OCI-LY3 (cell line): ENCODE measurements around the gene SYTL3.

ENCODE experiments used
- EZH2phosphoT487 ChIP-seq: fragments of 200-600 bp; shearing (Covaris generic); IDR thresholded peaks from 2 replicates; pipeline ENCODE4 v1.6.1; 2018; ENCODE audit warnings: antibody characterized with exemption, mixed run types, low read depth
- TF ChIP-seq, protein P1 (sequence below): fragments of 200-600, 300-600 bp; sonication (generic); IDR thresholded peaks from 2 replicates; pipeline ENCODE4 v1.5.1; 2014; ENCODE audit warnings: antibody characterized with exemption, low read length, low read depth

DNA sequence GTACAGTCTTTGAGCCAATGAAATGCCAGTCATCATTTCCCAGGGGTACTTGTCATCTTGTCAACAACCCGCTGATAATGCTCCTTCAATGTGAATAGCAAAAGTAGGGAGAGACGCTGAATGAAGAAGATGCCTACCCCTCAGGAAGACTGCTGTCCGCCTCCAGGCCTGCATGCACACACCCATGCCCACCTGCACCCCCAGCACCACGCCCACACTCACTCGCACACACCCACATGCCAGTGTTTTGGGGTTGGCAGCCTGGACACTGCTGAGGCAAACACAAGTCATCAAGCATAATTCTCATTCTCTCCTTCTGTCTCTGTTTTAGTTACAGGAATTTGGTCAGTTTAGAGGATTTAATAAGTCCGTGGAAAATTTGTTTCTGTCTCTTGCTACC lies 63.6 kb downstream of the SYTL3 start:
- TF ChIP-seq, protein P1, sequence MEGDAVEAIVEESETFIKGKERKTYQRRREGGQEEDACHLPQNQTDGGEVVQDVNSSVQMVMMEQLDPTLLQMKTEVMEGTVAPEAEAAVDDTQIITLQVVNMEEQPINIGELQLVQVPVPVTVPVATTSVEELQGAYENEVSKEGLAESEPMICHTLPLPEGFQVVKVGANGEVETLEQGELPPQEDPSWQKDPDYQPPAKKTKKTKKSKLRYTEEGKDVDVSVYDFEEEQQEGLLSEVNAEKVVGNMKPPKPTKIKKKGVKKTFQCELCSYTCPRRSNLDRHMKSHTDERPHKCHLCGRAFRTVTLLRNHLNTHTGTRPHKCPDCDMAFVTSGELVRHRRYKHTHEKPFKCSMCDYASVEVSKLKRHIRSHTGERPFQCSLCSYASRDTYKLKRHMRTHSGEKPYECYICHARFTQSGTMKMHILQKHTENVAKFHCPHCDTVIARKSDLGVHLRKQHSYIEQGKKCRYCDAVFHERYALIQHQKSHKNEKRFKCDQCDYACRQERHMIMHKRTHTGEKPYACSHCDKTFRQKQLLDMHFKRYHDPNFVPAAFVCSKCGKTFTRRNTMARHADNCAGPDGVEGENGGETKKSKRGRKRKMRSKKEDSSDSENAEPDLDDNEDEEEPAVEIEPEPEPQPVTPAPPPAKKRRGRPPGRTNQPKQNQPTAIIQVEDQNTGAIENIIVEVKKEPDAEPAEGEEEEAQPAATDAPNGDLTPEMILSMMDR, result no peak
- TF ChIP-seq EZH2phosphoT487, result no peak
